NCI-H1436 (cell line): ENCODE results near the gene BRME1.
A peak's percentile ranks its signal among the peaks of the same experiment; 100 is the strongest.

ENCODE experiments used
- DNase-seq: peaks from one replicate; lab custom pipeline; 2025; lab: John Stamatoyannopoulos, UW

Gene BRME1

DNA sequence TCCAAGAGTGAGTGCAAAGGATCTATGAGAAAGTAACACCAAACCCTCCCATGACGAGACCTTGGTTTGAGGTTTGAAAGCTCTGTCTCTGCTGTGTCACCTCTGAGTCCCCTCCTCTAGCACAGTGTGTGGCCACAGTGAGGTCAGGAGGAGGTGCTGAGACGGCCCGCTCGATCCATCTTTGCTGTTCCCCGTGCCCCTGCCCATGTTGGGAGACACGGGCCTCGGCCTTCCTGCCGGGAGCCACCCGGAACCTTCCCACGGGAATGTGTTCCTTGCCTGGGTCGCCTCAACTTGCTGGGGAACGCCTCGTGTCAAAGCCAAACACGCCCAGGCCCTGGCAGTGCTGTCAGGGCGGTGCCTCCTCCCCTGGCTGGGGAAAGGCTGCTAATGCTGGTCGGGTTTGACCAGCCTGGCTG, 18.9 kb downstream of the BRME1 start:
- no peak for DNase-seq

DNA sequence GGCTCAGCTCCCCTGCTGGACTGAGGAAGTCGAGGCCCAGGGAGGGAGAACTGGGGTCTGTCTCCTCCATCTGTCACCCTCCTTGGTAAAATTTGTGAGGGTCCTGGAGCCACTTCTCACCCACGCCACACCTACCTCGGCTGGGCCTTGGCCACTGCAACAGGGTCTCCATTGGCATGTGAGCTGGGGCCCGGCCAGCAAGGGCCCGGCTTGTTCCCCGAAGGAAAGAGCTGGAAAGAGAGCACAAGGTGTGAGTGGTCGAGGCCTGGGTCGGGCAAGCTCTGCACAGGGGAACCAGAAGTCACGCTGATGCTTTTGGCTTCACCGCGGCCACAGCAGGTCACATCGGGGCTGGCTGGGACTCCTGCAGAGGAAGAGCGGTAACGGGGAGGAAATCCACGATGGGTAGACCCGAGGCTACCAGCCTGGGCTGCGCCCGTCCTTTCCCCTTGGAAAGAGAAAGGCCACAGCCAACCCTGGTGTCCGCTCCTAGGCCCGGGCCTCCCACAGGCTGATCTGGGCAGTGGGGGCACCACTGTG, 20.0 kb downstream of the BRME1 start:
- no peak for DNase-seq

DNA sequence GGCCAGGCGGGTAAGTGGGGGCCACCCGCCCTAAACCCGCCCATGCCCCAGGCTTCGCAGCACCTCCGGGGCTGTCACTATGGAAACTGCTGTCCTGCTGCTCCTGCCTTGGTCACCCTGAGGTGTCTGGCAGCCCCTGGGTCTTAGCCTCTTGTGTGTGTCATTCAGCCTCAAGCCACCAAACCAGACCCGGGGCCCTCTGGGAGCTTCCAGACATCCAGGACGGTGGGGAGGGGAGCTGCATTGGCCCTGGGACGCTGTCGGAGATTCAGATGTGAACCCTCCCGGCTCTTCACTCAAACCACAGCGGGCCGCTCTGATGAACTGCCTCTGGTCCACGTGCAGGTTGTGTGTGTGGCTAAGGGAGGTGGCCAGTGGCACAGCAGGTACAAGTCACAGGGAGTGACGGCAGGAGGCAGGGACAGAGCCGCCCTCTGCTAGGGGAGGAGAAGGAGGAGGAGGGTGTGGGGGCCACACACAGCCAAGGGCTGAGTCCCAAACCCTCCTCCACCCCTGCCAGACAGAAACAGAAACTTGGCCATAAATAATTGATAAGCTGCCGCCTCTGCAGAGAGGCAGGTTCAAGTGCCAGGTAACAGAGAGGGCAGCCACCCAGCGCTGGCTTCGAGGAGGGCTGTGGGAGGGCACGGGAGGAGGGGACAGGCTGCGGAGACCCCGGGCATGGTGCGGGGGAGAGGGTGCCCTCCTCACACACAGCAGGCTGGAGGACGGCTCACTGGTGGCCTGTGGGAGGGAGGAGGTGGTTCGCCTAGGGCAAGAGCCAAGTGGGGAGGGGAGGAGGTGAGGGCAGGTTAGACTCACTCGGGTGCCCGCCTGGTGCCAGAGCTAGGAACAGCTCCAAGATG, 21.0 kb downstream of the BRME1 start:
- DNase-seq: no peak

DNA sequence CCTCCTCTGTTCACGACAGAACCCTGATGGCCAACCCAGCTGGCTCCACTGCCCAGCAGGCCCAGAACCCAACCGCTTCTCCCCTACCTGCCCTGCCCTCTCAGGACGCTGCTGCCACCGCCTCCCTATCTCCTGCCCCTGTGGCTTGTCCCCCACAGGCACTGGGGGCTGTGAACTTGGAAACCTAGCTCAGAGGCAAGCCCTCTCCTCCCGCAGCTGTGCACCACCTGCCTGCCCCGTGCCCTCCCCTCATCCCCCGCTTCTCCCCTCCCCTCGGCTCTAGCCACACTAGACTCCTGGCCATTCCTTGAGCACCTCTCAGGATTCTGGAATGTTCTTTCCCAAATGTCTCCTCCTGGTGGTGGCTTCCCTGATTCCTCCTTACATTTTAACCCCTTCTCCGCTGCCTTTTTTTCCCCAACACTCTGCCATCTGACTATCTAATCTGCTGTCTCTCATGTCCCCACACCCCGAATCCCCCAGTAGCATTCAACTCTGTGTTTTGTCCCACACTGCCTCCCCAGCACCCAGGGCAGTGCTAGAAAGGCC, 22.3 kb downstream of the BRME1 start:
- no peak for DNase-seq

DNA sequence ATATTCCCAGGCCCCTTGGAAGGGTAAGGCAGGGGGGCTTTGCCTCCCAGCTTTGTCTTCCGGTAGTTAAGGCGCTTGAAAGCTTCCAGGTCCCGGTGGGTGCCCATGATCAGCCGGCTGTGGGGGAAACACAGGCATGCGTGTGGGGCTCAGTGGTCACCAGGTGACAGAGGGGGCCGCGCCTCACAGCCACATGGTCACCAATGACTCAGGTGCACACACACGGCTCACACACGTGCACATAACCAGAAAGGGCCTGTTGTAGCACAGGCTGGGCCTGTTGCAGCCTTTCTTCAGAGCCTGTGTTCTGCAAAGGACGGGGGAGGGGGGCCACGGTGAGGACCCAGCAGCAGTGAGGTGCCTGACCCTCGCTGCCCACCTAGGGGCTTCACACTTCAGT, 23.1 kb downstream of the BRME1 start:
- no peak for DNase-seq

DNA sequence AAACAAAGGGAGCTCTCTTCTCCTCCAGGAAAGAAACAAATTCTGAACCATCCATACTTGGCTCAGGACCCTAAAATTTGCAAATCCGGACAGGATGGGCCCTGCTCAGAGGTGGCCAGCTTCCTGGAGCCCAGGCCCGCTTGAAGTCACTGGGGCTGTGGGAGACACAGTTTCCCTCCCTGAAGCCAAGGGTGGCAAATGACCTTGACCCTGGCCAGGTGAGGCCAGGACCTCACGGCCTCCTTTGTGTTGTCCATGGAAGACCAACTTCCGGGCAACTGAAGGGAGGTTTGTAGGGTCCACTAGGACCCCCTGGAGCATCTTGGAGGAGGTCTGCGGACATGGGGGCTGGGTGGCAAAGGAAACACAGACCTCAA, 23.5 kb downstream of the BRME1 start:
- no peak for DNase-seq

DNA sequence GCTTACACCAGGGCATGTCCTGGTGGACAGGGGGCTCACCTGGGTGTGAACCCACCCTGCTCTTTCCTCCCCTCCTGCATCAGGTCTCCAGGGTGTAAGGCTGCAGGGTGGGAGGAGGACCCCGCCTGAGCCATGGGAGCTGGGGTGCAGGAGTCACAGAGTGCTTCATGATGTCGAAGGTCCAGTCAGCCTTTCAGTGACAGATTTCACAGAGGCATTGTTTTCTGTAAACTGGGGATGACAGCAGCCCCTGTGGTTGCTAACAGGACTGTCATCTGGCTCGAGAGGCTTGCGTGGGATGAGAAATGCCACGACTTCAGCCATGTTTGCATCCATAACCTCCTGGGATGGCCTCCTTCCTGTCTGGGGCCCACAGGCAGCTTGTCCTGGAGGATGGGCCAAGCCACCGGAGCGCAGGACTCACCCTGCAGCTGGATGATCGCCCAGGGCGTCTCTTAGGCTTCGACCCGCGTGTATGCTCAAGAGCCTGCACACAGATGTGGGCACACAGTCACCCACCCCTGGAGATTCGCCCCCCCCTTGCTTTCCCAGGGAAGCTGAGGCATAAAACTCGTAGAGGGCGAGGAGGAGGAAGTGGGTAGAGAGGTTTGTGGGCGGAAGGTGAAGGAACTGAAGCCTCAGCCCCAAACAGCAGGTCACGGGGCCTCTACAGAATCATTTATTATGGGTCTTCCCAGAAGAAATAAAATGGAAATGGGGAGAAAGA, 24.1 kb downstream of the BRME1 start:
- no peak for DNase-seq

DNA sequence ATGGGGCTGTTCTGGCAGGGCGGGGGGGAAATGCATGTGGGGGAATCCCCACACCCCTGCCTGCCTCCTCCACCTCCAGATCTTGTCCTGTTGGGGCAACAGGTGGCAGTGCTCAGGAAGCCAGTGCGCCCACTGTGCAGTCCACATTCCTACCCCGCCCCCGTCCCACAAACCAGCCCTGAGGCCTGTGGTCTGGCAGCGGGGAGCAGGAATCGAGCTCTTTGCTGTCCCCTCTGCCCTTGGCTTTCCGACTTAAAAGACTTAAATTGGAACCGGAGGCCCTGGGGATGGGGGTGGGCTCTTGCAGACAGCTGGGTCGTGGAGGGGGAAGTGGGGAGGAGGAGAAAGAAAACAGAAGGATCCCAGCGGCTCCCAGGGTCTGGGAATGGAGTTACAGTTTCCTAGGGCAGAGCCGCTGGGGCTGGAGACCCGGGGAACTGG, 24.6 kb downstream of the BRME1 start:
- DNase-seq: no peak

DNA sequence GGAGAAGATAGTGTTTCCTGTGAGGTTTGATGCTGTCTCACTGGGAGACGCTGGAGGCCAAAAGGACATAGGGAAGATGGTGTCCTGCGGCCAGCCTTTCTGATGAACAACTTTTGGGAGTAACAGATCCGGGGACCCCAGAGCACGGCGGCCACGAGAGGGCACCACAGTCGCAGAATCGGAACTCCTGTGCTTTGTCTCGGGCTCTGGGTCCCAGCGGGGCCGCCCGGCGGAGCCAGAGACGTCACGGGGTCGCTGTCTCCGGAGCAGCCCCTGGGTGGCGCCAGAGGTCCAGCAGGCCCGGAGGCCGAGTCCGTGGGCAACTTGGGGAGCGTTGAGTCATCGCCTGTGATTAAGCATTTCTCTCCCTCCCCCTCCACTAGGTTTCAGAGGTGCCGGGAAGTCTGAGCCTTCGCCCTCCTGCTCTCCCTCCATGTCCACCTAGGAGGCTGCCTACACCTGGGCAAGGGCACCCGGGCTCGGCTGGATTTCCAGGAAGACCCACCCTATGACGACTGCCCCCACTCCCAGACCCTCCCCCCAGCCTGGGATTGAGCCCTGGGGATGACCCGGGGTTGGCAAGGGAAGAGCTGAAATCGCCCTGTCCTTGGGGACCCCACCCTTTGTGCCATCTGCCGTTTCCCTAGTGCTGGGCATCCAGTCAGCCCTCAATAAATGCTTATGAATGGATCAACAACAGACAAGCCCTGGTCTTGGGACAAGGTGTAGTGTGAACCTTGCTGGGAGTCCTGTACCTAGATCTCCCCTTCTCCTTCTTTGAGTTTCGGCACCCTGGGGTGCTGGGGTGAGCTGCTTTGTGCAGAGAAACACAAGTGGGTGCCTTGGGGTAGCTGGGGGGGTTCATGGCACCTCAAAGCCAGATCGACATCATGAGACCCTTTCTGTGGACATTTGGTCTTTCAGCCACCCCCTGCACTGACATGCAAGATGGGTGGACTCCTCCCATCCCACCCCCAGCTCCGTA, 25.6 kb downstream of the BRME1 start:
- DNase-seq: peak; percentile 92

DNA sequence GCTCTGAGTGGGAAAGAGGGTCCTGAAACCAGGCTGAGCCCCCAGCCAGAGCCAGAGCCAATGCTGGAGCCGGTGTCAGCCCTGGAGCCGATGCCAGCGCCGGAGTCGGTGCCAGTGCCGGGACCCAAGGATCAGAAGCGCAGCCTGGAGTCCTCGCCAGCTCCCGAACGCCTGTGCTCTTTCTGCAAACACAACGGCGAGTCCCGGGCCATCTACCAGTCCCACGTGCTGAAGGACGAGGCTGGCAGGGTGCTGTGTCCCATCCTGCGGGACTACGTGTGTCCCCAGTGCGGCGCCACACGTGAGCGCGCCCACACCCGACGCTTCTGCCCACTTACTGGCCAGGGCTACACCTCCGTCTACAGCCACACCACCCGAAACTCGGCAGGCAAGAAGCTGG, 28.6 kb downstream of the BRME1 start:
- no peak for DNase-seq

DNA sequence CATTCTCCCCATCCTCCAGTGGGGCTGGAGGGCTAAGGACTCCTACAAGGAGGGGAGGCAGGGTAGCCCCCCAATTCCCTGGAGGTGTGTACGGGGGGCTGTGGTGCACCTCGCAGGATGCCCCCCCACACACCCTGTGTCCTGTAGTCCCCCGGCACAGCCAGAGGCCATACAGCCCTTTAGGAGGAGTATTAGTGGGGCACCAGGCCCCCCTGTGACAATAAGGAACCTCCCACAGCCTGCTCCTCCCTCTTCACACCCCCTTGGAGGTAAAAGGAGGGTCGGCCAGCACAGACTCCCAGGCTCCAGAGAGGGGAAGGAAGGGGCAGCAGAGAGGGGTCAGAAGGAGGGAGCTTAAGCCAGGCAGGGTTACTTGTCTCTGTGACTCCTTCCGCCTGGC, 29.1 kb downstream of the BRME1 start, which contains the start of gene NANOS3:
Gene NANOS3, plus strand, starts transcription at position 301 of the 400 bp plus-strand sequence. CDS start 115 bp downstream, outside the sequence.
- no peak for DNase-seq

DNA sequence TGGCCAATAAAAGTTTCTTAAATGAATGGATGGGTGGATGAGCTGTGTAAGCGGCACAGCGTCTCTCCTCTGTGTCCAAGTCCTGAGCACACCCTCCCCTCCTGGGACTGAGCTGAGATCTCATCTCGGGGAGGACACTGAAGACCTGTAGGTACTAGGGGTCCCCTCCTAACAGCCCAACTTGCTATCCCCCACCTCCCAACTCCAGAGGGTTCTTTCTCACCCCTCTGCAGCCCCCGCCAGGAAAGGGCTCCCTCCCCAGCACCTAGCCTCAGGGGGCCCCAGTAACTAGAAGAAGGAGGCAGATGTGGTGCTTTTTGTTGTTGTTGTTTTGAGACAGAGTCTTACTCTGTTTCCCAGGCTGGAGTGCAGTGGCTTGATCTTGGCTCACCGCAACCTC, 30.1 kb downstream of the BRME1 start:
- no peak for DNase-seq

DNA sequence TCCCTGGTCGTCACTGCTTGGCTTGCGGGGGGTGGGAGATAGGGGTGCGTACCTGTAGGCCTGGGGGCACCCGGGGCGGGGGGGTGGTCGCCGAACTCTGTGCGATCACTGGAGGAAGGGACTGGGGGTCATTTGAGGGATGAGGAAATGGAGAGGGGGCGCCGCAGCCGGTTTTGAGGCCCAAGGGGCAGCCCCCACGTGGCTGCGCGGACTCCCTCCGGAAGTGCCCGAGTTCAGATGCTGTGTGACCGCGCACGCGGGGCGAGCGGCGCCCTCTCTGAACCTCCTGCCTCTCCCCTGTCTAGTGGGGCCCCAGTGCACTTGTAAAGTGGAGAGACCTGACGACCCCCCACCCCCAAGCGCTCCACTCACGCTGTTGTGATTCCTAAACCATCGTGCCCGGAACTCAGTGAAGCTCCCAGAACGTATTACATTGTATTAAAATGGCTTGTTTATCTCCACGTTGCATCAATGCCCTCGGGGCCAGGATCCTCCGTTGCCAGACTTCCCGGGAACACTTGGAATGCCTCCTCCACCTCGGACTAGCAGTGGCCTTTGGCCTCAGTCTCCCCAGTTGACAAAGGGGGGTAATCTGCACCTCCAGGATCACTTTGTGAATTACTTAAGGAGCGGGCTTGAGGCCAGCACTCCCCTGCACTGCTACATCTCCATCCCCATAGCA, 31.9 kb downstream of the BRME1 start:
- no peak for DNase-seq

DNA sequence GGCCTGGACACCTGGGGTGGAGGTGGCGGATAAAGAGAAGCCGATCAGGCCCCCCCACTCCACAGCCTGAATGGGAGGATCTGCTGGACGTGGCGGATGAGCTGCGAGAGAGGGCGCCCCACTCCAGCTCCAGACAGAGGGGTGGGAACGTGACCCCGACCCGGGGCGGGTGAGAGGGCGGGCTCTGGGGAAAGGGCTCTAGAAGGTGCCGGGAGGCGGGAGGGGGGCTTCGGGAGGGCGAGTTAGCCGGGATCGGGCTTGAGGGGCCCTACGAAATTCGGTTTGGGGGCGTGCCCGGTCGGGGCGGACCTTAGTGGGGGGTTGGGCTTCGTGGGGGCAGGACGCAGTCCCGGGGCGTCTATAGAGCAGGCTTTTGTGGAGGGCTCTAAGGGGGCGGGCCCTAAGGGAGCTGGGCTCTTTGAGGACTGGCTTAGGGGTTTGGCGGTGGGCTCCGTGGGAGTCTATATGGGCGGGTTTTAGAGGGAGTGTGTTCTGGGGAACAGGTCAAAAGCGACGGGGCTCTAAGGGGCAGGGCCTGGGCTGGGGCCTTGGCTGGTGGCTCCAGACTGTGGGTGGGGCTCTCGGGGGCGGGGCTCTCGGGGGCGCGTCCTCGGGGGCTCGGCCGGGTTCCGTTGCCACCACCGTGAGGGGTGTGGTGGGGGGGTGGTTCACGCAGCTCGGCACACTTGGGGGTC, 33.1 kb downstream of the BRME1 start:
- DNase-seq: no peak

DNA sequence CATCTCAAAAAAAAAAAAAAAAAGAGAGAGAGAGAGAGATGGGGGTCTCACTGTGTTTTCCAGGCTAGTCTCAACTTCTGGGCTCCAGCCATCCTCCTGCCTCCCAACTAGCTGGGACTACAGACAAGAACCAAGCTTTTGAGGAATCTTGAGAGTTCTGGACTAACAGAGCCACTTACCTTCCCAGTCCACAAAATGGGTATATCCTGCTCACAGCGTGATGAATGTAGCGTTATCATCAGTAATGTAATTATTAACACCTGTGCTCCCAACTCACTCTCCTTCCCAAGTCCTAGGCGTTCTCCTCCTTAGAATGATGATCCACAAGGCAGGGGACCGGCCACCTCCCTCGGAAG, 33.6 kb downstream of the BRME1 start:
- DNase-seq: no peak

DNA sequence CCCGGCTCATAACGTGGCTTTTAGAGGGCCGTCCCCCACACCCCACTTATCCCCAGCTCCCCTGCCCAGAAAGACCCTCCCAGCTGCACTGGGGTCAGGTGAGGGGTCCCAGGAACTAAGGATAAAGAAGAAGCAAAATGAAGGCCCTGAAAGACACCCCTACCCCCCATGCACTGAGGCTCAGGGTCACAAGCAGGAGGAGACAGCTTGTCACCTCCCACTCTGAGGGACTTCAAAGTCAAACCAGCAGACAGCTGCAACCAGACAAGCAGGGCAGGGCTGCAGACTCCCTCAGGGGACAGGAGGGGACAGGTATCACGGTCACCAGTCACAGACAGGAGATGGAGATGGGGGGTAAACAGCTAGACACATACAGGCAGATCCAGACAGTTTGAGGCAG, 35.0 kb downstream of the BRME1 start:
- DNase-seq: no peak

DNA sequence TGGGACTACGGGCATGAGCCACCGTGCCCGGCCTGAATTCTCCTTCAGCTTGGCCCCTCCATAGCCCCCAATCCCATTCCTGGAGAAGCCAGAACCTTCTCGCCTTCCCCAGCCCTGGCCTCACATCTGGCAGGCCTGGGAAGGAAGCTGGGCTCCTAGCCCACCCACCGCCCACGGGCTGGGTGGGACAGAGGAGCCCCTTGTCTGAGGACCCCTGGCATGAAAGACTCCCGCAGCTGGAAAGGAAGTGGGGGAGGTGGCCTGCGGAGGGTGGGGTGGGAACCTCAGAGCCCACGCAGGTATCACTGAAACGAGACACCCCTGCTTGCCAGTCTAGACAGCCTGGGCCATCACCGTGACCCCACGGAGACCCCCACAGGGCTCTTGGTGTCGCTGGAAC, 36.6 kb downstream of the BRME1 start:
- DNase-seq: no peak

DNA sequence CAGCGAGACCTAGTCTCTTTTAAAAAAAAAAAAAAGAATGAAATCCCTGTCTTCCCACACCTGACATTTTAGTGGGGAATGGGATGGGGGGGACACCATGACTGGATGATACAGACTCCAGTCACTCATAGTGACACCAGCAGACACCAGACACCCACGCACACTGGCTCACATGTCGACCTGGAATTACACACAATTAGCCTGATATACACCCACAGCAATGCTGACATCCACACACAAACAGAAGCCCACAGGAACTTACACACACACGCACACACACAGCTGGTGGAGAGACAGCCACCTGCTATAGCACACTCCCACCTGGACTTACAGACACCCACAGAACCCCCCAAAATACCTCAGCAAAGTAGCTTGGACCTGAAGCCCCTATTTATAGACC, 37.3 kb downstream of the BRME1 start:
- DNase-seq: no peak

DNA sequence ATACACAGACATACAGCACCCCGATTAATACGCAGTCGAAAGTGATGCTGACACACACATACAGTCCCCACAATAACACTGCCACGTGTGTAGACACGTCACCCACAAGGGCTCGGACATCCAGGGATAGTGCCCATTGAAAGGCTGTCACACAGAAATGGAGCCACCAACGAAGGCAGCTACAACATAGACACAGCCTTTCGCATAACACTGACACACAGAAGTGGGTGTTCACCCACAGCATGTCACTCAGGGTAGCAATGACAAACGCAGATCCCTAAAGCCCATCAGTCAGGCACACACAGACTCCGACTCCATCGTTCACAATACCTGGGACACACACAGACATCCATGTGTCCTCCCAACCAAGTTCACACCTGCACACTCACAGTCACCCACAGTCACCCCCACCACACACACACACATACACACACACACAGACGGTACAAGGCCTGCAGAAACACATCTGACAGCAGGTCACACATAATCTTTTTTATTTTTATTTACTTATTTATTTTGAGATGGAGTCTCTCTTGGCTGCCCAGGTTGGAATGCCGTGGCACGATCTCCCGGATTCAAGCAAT, 39.4 kb downstream of the BRME1 start:
- DNase-seq: no peak
